Memory B cell (primary cell): Measurements from ENCODE around the gene LENG8.

Experiments
- ATAC-seq: fragments of 150-1000 bp; cut with Tn5 transposase; 2 replicates; pipeline ENCODE4 v1.10.0; 2021; ENCODE audit warnings: low read depth, mild to moderate bottlenecking, moderate library complexity
- DNase-seq, 2 donors: peaks; one replicate each; pipeline ENCODE4 v3.0.0; 2022; ENCODE audit warnings: low spot score in 2 of 2
- H3K27ac Mint-ChIP-seq: one replicate; pipeline ENCODE4 v1.8.0; 2022; ENCODE audit warnings: mild to moderate bottlenecking, moderate library complexity, mixed read lengths
- H3K27me3 Mint-ChIP-seq: one replicate; pipeline ENCODE4 v1.8.0; 2022; ENCODE audit warnings: mixed read lengths
- H3K36me3 Mint-ChIP-seq: one replicate; pipeline ENCODE4 v1.8.0; 2022; ENCODE audit warnings: mild to moderate bottlenecking, mixed read lengths
- H3K4me1 Mint-ChIP-seq: one replicate; pipeline ENCODE4 v1.8.0; 2022; ENCODE audit warnings: mixed read lengths
- H3K4me3 Mint-ChIP-seq: one replicate; pipeline ENCODE4 v1.8.0; 2022; ENCODE audit warnings: mild to moderate bottlenecking, moderate library complexity, mixed read lengths
- H3K9me3 Mint-ChIP-seq: one replicate; pipeline ENCODE4 v1.8.0; 2022; ENCODE audit warnings: mixed read lengths

Gene LENG8

DNA sequence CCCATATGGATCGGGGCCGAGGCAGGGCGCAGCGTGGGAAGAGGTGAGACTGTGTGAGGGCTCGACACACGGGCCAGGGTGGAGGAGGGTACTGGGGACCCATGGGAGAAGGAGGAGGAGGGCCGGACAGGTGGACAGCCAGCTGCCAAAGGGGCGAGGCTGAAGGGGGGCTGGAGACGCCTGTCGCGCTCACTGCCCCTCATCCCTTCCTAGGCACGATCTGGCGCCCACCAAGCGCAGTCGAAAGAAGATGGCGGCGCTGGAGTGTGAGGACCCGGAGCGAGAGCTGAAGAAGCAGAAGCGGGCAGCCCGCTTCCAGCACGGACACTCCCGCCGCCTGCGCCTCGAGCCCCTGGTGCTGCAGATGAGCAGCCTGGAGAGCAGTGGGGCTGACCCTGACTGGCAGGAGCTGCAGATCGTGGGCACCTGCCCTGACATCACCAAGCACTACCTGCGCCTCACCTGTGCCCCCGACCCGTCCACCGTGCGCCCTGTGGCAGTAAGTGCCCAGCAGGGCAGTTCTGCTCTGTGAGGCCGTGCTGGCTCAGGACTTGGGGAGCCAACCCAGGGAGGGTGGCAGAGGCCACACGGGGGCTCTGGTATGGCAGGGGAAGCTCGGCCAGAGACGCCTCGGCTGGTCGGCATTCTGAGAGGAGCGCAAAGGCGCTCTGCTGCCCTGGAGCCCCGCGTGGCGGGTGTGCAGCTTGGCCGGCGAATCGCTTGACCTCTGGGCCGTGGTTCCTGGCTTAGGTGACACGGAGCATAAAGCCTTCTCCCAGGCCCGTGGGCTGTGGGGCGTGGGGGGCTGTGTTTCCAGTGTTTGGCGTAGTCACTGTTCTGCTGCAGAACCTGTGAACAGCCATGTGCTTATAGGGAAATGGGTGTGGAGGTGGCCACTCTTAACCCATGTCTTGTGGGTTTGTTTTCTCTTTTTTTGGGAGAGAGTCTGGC, 7.7 kb downstream of the LENG8 start:
- DNase-seq (no peak), ATAC-seq (peak; percentile 8)
- Mint-ChIP-seq H3K27me3 (no peaks in the 10 kb centered on the region), H3K27ac (peak overlapping the region; percentile 58), H3K4me1 (peaks cover 16% of the 10 kb centered on the region), H3K4me3 (no peak overlapping the region), H3K36me3 (peaks cover 34% of the 10 kb centered on the region), H3K9me3 (no peaks in the 10 kb centered on the region)

DNA sequence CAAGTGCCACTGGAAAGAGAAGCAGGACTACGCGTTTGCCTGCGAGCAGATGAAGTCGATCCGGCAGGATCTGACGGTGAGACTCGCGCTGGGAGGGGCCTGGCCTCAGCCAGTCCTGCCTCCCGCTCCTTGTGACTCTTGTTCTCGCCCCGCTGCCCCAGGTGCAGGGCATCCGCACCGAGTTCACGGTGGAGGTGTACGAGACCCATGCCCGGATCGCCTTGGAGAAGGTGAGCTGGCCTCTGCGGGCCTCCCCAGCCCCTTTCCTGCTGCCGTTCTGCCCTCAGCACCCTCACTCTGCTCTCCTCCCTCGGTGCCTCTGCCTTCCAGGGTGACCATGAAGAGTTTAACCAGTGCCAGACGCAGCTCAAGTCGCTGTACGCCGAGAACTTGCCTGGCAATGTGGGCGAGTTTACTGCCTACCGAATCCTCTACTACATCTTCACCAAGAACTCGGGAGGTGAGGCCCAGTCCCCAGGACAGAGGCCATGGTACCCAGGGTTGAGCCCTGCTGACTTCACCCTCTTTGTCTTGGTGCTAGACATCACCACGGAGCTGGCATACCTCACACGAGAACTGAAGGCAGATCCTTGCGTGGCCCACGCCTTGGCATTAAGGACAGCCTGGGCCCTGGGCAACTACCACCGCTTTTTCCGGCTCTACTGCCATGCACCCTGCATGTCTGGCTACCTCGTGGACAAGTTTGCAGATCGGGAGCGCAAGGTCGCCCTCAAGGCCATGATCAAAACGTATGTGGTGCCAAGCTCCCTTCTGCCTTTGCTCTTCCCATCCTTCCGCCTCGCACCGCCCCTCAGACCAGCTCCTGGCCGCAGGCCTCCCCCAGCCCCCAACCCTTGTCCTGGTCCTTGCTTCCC, 9.0 kb downstream of the LENG8 start:
- Mint-ChIP-seq H3K27ac (no peak overlapping the region), H3K4me1 (peaks cover 18% of the 10 kb centered on the region), H3K36me3 (peaks cover 34% of the 10 kb centered on the region)

DNA sequence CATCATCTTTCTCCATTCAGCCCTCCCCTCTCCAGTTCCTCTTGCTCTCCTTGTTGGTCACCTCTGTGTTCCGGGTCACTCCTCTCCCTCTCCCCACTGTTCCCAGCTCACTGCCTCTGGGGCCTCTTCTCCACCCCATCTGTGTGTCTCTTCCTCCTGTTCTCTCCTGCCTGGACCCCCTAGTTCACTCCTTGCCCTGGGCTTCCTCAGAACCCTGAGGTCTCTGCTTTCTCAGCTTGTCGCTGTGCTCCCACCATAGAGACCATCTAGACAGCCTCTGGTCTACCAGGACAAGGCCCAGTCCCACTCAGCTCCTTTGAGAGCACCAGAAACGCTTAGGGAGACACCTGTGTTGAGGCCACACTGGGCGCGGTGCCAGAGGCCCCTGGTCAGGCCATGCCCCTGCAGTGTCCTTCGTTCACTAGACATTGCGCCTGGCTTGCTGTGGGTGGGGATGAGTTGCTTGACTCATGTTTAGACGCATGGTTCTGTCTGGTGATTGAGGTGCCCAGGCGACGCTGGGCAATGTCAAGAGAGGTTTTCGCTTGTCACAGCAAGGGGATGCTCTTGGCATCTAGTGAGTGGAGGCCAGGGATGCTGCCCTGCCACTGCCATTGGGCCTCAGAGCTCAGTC, 9.8 kb downstream of the LENG8 start:
- peaks cover 18% of the 10 kb centered on the region for H3K4me1 Mint-ChIP-seq
- H3K4me3 Mint-ChIP-seq, result no peak overlapping the region
- H3K27ac Mint-ChIP-seq, result no peak overlapping the region

More for the DNA sequence above, 9.0 kb downstream of the LENG8 start:
- ATAC-seq (no peak), DNase-seq (no peak)
- no peaks in the 10 kb centered on the region for H3K9me3 Mint-ChIP-seq
- H3K4me3 Mint-ChIP-seq, result no peak overlapping the region
- H3K27me3 Mint-ChIP-seq, result no peaks in the 10 kb centered on the region

DNA sequence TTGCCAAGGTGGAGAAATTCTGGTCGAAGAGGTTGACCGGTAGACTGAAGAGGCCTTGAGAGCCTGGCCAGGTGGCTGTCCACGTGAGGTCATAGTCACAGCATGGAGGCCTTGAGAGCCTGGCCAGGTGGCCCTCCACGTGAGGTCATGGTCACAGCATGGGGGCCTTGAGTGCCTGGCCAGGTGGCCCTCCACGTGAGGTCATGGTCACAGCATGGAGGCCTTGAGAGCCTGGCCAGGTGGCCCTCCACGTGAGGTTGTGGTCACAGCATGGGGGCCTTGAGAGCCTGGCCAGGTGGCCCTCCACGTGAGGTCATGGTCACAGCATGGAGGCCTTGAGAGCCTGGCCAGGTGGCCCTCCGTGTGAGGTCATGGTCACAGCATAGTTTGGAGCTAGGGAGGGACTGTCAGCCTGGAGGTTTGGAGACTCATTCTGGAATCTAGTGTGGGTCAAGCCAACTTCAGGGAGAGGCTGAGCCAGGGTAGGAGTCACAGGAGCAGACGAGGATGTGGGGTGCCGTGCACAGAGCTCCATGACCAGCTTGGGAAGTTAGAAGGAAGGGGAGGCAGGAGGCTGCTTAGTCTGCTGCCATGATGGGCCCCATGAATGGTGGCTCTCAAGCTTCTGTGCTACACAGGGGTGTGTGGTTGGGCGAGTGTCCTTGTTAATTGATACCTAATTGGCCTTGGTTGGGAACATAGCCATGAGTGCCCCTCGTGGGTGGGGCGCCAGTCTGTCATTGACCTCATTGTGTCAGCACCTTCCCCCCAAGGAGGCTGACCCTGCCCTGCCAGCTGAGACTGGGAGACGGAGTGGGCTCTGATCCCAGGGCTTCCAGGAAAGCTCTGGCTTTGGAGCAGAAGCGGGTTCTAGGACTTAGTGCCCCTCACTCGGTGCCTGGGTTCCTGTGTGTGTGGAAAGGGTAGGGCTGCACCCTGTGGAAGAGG, 10.6 kb downstream of the LENG8 start:
- DNase-seq, result no peak
- Mint-ChIP-seq H3K27ac (no peak overlapping the region), H3K4me1 (peaks cover 24% of the 10 kb centered on the region), H3K9me3 (peaks cover 1% of the 10 kb centered on the region), H3K4me3 (no peak overlapping the region), H3K27me3 (no peaks in the 10 kb centered on the region), H3K36me3 (peaks cover 28% of the 10 kb centered on the region)
- no peak for ATAC-seq

More for the DNA sequence above, 9.8 kb downstream of the LENG8 start:
- DNase-seq (no peak), ATAC-seq (no peak)
- Mint-ChIP-seq H3K36me3 (peaks cover 28% of the 10 kb centered on the region), H3K9me3 (no peaks in the 10 kb centered on the region), H3K27me3 (no peaks in the 10 kb centered on the region)

DNA sequence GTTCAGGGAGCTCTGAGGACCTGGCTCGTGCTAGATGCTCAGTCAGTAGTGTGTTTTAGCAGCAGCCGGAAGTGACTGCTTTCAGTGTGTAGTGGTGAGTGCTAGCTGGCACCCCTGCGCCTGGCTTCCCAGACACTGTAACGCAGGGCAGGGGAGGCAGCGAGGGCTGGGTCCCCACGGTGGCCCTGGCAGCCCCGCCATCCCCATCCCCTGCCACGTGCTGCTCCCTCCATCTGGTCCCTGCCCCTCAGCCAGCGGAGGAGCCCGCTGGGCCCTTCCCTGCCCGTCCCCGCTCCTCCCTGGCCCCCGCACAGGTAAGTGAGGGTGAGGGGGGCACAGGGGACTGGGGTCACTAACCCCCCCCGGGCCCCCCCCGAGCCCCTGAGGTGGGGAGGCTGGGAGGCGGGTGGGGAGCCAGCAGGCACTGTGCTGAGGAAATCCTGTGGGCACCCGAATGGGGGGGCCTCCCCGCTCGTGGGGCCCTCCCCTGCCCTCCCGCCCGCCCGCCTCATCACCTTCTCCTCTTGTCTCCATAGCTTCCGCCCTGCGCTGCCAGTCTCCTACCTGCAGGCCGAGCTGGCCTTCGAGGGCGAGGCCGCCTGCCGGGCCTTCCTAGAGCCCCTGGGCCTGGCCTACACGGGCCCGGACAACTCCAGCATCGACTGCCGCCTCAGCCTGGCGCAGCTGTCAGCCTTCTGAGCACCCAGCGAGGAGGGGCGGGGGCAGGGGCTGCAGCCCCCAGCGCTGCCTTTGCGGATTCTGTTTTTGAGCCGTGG, 11.4 kb downstream of the LENG8 start:
- H3K27me3 Mint-ChIP-seq, result no peaks in the 10 kb centered on the region
- no peak overlapping the region for H3K4me3 Mint-ChIP-seq
- H3K9me3 Mint-ChIP-seq, result peaks cover 1% of the 10 kb centered on the region
- DNase-seq (no peak), ATAC-seq (no peak)
- H3K4me1 Mint-ChIP-seq, result peaks cover 24% of the 10 kb centered on the region
- peaks cover 25% of the 10 kb centered on the region for H3K36me3 Mint-ChIP-seq
- H3K27ac Mint-ChIP-seq, result no peak overlapping the region

DNA sequence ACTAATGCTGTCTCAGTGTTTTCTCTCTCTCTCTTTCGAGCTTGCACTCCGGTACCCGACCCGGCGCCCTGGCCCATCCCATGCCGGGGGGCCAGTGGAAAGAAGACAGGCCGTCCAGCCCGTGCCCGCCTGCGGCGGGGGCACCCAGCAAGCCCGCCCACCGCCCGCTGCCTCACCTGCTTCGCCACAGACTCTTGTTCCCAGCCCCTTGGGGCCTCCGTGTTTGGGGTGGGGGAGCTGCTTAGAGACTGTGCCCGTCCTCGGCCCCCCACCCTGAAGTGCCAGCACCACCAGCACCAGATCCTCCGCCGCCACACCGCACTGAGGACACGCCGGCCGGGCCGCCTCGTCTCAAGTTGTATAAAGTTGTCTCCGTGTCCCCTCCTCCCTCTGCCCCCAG, 12.2 kb downstream of the LENG8 start:
- DNase-seq (no peak), ATAC-seq (no peak)
- no peaks in the 10 kb centered on the region for H3K27me3 Mint-ChIP-seq
- H3K36me3 Mint-ChIP-seq, result peaks cover 22% of the 10 kb centered on the region
- no peak overlapping the region for H3K4me3 Mint-ChIP-seq
- peak overlapping the region; percentile 50 for H3K27ac Mint-ChIP-seq
- H3K4me1 Mint-ChIP-seq, result peaks cover 24% of the 10 kb centered on the region
- peaks cover 1% of the 10 kb centered on the region for H3K9me3 Mint-ChIP-seq

DNA sequence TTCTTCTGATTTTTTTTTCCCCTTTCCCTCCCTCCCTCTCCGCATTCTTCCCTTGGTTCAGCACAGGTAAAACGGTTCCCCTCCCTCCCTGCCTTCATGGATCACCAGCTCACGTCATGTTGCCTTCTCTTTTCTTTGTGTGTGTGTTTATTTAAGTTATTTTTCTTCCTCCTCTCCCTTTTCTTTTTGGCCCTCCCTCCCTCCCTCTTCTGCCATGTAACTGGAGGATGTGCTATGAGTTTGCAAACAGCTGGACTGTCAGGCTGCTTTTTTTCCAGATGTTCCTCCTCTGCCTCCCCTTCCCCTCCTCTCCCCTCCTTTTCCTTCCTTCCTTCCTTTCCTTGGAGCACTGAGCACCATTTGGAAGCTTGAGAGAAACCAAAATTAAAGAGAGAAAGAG, 12.6 kb downstream of the LENG8 start:
- Mint-ChIP-seq H3K9me3 (peaks cover 1% of the 10 kb centered on the region), H3K27ac (peak overlapping the region; percentile 50), H3K27me3 (no peaks in the 10 kb centered on the region), H3K4me1 (peaks cover 24% of the 10 kb centered on the region), H3K36me3 (peaks cover 20% of the 10 kb centered on the region), H3K4me3 (peak overlapping the region; percentile 8)
- DNase-seq (no peak), ATAC-seq (no peak)

DNA sequence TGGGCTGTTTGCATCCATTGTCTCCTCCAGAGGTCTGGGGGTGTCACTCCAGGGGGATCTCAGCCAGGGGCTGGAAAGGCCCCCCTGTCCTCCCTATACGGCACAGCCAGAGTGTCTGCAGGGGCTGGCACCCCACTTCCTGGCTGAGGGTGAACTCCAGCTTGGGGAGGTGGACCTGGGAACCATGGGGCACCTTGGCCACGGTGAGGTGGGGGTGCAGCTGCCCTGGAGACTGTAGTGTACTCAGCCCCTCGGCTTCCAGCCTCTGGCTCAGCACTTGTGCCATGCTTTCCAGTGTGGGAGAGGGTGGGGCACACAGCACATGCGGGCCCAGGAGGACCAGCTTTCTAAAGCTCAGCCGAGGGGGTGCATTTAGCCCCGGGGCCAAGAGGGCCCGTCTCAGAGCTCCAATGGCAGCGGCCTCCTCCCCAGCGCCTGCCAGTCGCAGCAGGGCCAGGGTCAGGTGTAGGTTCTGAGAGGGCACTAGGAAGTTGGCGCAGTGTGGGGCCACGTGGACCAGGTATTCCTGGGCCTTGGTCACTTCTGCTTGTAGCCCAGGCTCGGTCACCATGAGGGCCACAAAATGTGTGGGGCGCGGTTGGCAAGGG, 13.2 kb downstream of the LENG8 start:
- DNase-seq, result no peak

DNA sequence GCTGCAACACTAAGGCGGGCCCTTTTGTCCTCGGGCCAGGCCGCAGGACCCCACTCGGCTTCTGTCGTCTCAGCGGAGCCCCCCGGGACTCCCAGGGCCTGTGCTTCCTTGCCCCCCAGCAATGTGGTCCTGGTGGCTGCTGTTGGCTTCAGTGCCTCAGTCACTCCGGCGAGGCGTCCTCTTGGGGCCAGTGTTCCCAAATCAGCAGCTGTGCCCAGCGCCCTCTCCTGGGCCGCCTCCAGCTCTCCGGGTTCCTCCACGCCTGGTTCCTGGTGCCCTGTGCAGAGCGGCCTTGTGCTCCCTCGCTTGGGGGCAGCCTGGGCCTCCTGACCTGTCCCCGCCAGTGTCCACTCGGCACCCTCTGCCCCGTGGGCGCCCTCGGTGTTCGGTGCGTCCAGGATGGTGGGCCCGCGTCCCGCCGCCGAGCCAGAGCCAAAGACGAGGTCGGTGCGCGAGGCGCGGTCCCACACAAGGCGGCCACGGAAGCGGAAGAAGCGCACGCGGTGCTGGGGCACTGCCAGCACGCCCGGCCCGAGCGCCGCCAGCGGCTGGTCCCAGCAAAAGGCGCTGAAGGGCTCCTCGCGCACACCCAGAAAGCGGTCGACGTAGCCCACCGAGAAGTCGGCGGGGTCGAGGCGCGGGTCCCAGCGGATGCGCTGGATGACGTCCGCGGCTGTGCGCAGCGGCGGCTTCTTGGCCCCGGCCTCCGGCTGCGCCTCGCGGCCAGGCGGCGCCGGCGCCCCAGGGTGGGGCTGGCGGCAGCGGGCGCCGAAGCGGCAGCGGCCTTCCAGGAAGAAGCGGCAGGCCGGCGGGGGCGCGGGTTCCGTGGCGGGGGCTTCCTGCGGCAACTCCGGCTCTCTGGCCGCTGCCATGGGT, 13.9 kb downstream of the LENG8 start:
- DNase-seq (peak in 1 of 2 donors; percentile 59), ATAC-seq (peak; percentile 23)
- peaks cover 24% of the 10 kb centered on the region for H3K4me1 Mint-ChIP-seq
- H3K9me3 Mint-ChIP-seq, result peaks cover 1% of the 10 kb centered on the region
- peak overlapping the region; percentile 83 for H3K4me3 Mint-ChIP-seq
- H3K36me3 Mint-ChIP-seq, result peaks cover 20% of the 10 kb centered on the region
- no peaks in the 10 kb centered on the region for H3K27me3 Mint-ChIP-seq
- H3K27ac Mint-ChIP-seq, result peak overlapping the region; percentile 90

More for the DNA sequence above, 13.2 kb downstream of the LENG8 start:
- Mint-ChIP-seq H3K4me3 (peak overlapping the region; percentile 14), H3K27me3 (no peaks in the 10 kb centered on the region), H3K4me1 (peaks cover 24% of the 10 kb centered on the region), H3K9me3 (peaks cover 1% of the 10 kb centered on the region), H3K36me3 (peaks cover 20% of the 10 kb centered on the region), H3K27ac (peak overlapping the region; percentile 50)
- ATAC-seq, result no peak

DNA sequence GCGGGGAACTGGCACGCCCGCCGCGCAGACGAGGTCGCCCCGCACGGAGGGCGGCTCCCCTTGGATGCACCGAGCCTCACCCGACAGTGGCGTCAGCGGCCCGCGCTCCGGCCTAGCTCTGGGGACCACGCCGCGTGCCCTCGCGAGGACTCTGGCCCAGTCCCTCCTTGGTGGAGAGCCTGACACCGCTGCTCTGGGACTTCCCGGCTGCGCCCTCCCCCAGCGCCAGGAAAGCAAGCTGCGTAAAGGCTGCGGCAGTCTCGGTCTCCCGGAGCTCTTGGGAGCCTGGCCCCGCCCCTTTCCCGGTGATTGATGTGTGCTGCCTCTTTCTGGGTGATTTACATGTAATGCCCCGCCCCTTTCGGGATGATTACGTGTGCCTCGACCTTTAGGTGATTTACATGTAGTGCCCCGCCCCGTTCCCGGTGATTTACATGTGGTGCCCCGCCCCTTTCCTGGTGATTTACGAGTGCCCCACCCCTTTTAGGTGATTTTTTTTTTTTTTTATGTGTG, 14.6 kb downstream of the LENG8 start, which contains the start of gene LENG9:
LENG9 (minus strand) TSS at position 248 of the 513 bp plus-strand sequence. CDS start 252 bp downstream, outside the sequence.
- Mint-ChIP-seq H3K4me1 (peaks cover 20% of the 10 kb centered on the region), H3K36me3 (peaks cover 13% of the 10 kb centered on the region), H3K4me3 (peak within 1 kb of the TSS; percentile 83), H3K27me3 (no peaks in the 10 kb centered on the region), H3K27ac (peak within 1 kb of the TSS; percentile 90), H3K9me3 (peaks cover 1% of the 10 kb centered on the region)
- DNase-seq (peak in 1 of 2 donors; percentile 91), ATAC-seq (peak; percentile 62)

DNA sequence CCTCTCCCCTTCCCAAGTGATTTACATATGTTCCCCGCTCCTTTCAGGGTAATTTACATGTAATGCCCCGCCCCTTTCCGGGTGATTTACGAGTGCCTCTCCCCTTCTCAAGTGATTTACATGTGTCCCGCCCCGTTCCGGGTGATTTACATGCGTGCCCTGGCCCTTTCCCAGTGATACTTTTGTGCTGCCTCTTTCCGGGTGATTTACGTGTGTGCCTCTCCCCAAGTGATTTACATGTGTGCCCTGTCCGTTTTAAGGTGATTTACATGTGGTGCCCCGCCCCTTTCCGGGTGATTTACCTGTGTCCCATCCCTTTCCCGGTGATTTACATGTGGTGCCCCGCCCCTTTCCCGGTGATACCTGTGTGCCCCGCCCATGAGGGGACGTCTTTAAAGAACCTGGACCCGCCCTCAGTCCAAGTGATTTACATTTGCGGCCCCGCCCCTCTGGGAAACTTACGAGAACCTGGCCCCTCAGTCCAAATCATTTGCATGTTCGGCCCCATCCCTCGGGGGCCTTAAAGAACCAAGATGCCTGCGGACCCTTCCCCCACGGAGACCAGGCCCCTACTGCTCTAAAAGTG, 15.1 kb downstream of the LENG8 start:
- Mint-ChIP-seq H3K27me3 (peaks cover 2% of the 10 kb centered on the region), H3K4me3 (peak overlapping the region; percentile 83), H3K36me3 (peaks cover 7% of the 10 kb centered on the region), H3K9me3 (peaks cover 1% of the 10 kb centered on the region), H3K27ac (peak overlapping the region; percentile 90), H3K4me1 (peaks cover 17% of the 10 kb centered on the region)
- ATAC-seq (peak; percentile 62), DNase-seq (peak; percentile 83 to 90)
